T-helper 17 cell (primary cell): ENCODE results near the gene MYL7. TPM values are rescaled to one million over a fixed set of nuclear protein-coding genes. Genes with fewer than 3 reads are reported as not detected.

Experiments
- ATAC-seq: fragments of 150-1000 bp; cut with Tn5 transposase; 2 replicates; pipeline ENCODE4 v1.10.0; 2021; ENCODE audit warnings: mild to moderate bottlenecking, moderate library complexity
- DNase-seq, 3 donors: peaks; one replicate each; pipeline versions ENCODE4 v3.0.0 to v3.0.0-alpha.2; 2020 to 2021
- H3K9me3 ChIP-seq: one replicate; pipeline ENCODE4 v1.7.0; 2013; ENCODE audit warnings: low read length, mild to moderate bottlenecking; ENCODE audit not compliant: control insufficient read depth, poor library complexity, severe bottlenecking
- H3K27ac Mint-ChIP-seq: one replicate; pipeline ENCODE4 v1.8.0; 2022; ENCODE audit warnings: mild to moderate bottlenecking, moderate library complexity, mixed read lengths
- H3K27me3 Mint-ChIP-seq: one replicate; pipeline ENCODE4 v1.8.0; 2022; ENCODE audit warnings: mixed read lengths
- H3K36me3 Mint-ChIP-seq: one replicate; pipeline ENCODE4 v1.8.0; 2022; ENCODE audit warnings: low read depth, mixed read lengths
- H3K4me1 Mint-ChIP-seq: one replicate; pipeline ENCODE4 v1.8.0; 2022; ENCODE audit warnings: mild to moderate bottlenecking, mixed read lengths
- H3K4me3 Mint-ChIP-seq: one replicate; pipeline ENCODE4 v1.8.0; 2022; ENCODE audit warnings: mild to moderate bottlenecking, moderate library complexity, mixed read lengths
- total RNA-seq, 4 donors: library from RNA in 2 of 4; stranded (reverse) in 2 of 4; gene quantifications; one replicate each; pipeline ENCODE4 v1.2.3 and lab custom pipeline; 2022 to 2026

Gene MYL7
- total RNA-seq, 2 donors from 2014 or later: not detected

- Mint-ChIP-seq H3K36me3 (peaks cover 5% of the 10 kb centered on the region), H3K4me3 (peak within 1 kb of the TSS; percentile 78), H3K27me3 (peaks cover 37% of the 10 kb centered on the region), H3K27ac (no peak within 1 kb of the TSS), H3K4me1 (peaks cover 7% of the 10 kb centered on the region)
- DNase-seq (peak in 1 of 3 donors; percentile 13), ATAC-seq (peak; percentile 52)
- H3K9me3 ChIP-seq: no peaks in the 10 kb centered on the region
These were observed 36.9 kb downstream of the MYL7 start, which contains the start of gene AEBP1 for GRCh38 chr7:44103923-44104859. Gene AEBP1 (plus strand): TSS chr7:44104345. CDS start chr7:44104666, 321 bp downstream.

GRCh38 chr7:44103566-44103922 is 37.6 kb downstream of the MYL7 start:
- peaks cover 7% of the 10 kb centered on the region for H3K4me1 Mint-ChIP-seq

GRCh38 chr7:44102846-44103565 is 38.1 kb downstream of the MYL7 start:
- H3K27me3 Mint-ChIP-seq: peaks cover 37% of the 10 kb centered on the region
- peaks cover 7% of the 10 kb centered on the region for H3K4me1 Mint-ChIP-seq
- peak overlapping the region; percentile 78 for H3K4me3 Mint-ChIP-seq
- H3K36me3 Mint-ChIP-seq: peaks cover 5% of the 10 kb centered on the region
- ATAC-seq (no peak), DNase-seq (no peak)
- H3K27ac Mint-ChIP-seq: no peak overlapping the region
- H3K9me3 ChIP-seq: no peaks in the 10 kb centered on the region

More at GRCh38 chr7:44103566-44103922, 37.6 kb downstream of the MYL7 start:
- no peak for ATAC-seq
- H3K9me3 ChIP-seq: no peaks in the 10 kb centered on the region
- no peak overlapping the region for H3K27ac Mint-ChIP-seq
- peak overlapping the region; percentile 78 for H3K4me3 Mint-ChIP-seq
- H3K36me3 Mint-ChIP-seq: peaks cover 5% of the 10 kb centered on the region
- H3K27me3 Mint-ChIP-seq: peaks cover 37% of the 10 kb centered on the region
- no peak for DNase-seq

- ATAC-seq: no peak
- peaks cover 37% of the 10 kb centered on the region for H3K27me3 Mint-ChIP-seq
- no peak overlapping the region for H3K4me3 Mint-ChIP-seq
- peaks cover 5% of the 10 kb centered on the region for H3K36me3 Mint-ChIP-seq
- H3K4me1 Mint-ChIP-seq: peaks cover 7% of the 10 kb centered on the region
- DNase-seq: no peak
- no peak overlapping the region for H3K27ac Mint-ChIP-seq
- no peaks in the 10 kb centered on the region for H3K9me3 ChIP-seq
These were observed 38.9 kb downstream of the MYL7 start for GRCh38 chr7:44101966-44102845.

GRCh38 chr7:44101303-44101965 is 39.7 kb downstream of the MYL7 start:
- peaks cover 13% of the 10 kb centered on the region for H3K4me1 Mint-ChIP-seq
- no peak overlapping the region for H3K27ac Mint-ChIP-seq
- no peak for DNase-seq
- H3K36me3 Mint-ChIP-seq: peaks cover 5% of the 10 kb centered on the region
- ATAC-seq: no peak
- no peak overlapping the region for H3K4me3 Mint-ChIP-seq
- H3K27me3 Mint-ChIP-seq: peaks cover 43% of the 10 kb centered on the region
- no peaks in the 10 kb centered on the region for H3K9me3 ChIP-seq

GRCh38 chr7:44100458-44101302 is 40.5 kb downstream of the MYL7 start:
- no peaks in the 10 kb centered on the region for H3K9me3 ChIP-seq
- Mint-ChIP-seq H3K27me3 (peaks cover 37% of the 10 kb centered on the region), H3K4me1 (peaks cover 10% of the 10 kb centered on the region), H3K4me3 (no peak overlapping the region), H3K36me3 (peaks cover 2% of the 10 kb centered on the region), H3K27ac (no peak overlapping the region)
- ATAC-seq: no peak
- DNase-seq: no peak

GRCh38 chr7:44099669-44100068 is 41.5 kb downstream of the MYL7 start:
- peaks cover 29% of the 10 kb centered on the region for H3K27me3 Mint-ChIP-seq
- peaks cover 9% of the 10 kb centered on the region for H3K4me1 Mint-ChIP-seq
- no peaks in the 10 kb centered on the region for H3K36me3 Mint-ChIP-seq
- H3K27ac Mint-ChIP-seq: no peak overlapping the region
- H3K9me3 ChIP-seq: no peaks in the 10 kb centered on the region
- H3K4me3 Mint-ChIP-seq: no peak overlapping the region
- ATAC-seq: no peak
- DNase-seq: no peak

- H3K36me3 Mint-ChIP-seq: no peaks in the 10 kb centered on the region
- no peak overlapping the region for H3K27ac Mint-ChIP-seq
These were observed 42.8 kb downstream of the MYL7 start for GRCh38 chr7:44098092-44099068.

GRCh38 chr7:44097064-44097932 is 43.8 kb downstream of the MYL7 start:
- DNase-seq: no peak
- H3K9me3 ChIP-seq: no peaks in the 10 kb centered on the region
- no peak overlapping the region for H3K4me3 Mint-ChIP-seq
- H3K4me1 Mint-ChIP-seq: peaks cover 10% of the 10 kb centered on the region
- H3K36me3 Mint-ChIP-seq: no peaks in the 10 kb centered on the region
- H3K27me3 Mint-ChIP-seq: peaks cover 16% of the 10 kb centered on the region
- peak overlapping the region; percentile 65 for H3K27ac Mint-ChIP-seq
- ATAC-seq: peak; percentile 32

More at GRCh38 chr7:44098092-44099068, 42.8 kb downstream of the MYL7 start:
- DNase-seq (no peak), ATAC-seq (no peak)
- Mint-ChIP-seq H3K4me3 (no peak overlapping the region), H3K27me3 (peaks cover 27% of the 10 kb centered on the region), H3K4me1 (peaks cover 10% of the 10 kb centered on the region)
- H3K9me3 ChIP-seq: no peaks in the 10 kb centered on the region

- ATAC-seq (no peak), DNase-seq (no peak)
- Mint-ChIP-seq H3K36me3 (no peaks in the 10 kb centered on the region), H3K27ac (peak overlapping the region; percentile 65), H3K4me1 (peaks cover 10% of the 10 kb centered on the region), H3K27me3 (peaks cover 13% of the 10 kb centered on the region), H3K4me3 (no peak overlapping the region)
- H3K9me3 ChIP-seq: no peaks in the 10 kb centered on the region
These were observed 44.7 kb downstream of the MYL7 start for GRCh38 chr7:44096326-44096881.
